Measurements from ENCODE around the gene PHACTR3.

PHACTR3 gene

GRCh38 chr20:59751075-59751711 lies 146.9 kb downstream of the PHACTR3 start:
- DNase-seq (ENCODE audit: low read depth): no peak

DNA sequence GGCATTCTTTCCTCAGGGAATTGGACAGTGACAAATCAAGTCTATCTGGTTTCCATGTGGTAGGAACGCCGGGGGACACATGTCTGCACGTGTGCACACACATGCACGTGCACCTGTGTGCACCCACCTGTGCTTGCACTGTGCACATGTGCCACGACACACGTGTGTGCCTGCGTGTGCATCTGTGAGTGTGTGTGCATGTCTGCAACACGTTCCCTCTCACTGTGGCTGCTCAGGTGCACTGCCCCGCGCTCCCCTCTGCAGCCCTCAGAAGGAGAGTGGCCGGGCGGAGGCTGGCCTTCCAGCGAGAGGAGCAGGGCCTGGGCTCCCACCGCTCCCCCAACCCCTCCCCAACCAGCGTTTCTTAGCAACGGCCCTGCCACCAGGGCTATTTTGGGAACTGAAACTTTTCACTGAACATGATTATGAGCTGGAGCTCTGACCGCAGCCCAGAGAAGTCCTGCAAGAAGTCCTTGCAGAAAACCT lies 147.8 kb downstream of the PHACTR3 start:
- no peak for DNase-seq (ENCODE audit: low read depth)

- DNase-seq (ENCODE audit: low read depth): no peak
These were observed 148.5 kb downstream of the PHACTR3 start for GRCh38 chr20:59752704-59753460.

GRCh38 chr20:59753836-59754235 lies 149.5 kb downstream of the PHACTR3 start:
- DNase-seq (ENCODE audit: low read depth): no peak

DNA sequence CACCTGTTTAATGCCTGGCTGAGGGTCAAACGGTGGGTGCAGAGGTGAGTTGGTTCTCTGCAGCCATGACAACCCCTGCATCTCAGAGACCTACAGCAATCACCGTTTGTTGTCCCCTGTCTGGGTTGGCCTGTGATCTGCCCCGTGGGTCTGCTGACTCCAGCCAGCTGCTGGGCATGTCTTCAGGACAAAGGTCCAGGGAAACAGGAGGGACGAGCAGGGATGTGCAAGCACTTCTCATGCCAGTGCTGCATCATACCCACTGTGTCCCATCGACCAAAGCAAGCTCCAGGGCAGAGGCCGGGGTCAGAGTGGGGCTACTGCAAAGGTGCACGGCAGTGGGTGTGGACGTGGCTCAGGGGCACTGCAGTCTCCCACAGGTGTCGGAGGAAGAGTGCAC lies 150.2 kb downstream of the PHACTR3 start:
- DNase-seq (ENCODE audit: low read depth): no peak

GRCh38 chr20:59756241-59756640 lies 151.9 kb downstream of the PHACTR3 start:
- no peak for DNase-seq (ENCODE audit: low read depth)

DNA sequence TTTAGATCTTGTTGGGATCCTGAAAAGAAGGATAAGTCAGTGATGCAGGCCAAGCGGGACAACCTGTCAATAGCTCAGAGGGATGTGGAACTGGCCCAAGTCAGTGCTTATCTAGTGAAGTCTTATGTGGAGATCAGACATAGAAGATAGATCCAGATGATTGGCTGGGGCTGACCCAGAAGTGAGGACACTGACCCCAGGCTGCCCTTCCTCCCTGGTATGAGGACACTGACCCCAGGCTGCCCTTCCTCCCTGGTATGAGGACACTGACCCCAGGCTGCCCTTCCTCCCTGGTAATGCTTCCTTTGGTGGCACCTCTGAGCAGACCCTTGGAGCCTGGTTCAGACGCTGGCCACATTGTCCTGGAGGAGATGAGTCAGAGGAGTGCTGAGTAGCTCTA lies 159.7 kb downstream of the PHACTR3 start:
- no peak for DNase-seq (ENCODE audit: low read depth)

DNA sequence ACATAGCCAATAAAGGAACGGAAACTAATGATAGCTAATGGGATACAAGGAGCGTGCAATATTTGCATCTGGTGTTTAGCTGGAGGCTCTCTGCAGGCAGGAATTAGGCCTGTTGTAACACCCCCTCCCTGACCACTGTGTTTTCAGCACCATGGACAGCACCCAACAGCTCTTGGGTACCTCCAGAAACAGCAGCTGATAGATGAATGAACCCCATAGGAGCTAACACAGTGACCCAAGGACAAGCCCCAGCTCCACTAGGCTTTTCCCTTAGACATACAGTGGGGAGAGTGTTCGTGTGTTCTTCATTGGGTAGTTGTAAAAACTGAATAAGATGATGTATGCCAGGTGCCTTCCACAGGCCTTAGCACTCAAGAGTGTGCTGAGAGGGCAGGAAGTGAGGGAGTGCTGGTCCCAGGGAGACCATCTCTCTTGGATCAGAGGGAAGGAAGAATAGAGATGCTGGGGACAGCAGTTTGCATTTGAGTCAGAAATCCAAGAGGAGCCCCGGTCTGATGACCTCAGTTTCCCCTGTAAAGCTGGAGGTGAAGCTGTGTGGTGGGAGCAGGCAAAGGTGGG lies 161.3 kb downstream of the PHACTR3 start:
- no peak for DNase-seq (ENCODE audit: low read depth)

- DNase-seq (ENCODE audit: low read depth): no peak
These were observed 163.3 kb downstream of the PHACTR3 start for GRCh38 chr20:59767656-59768055.

DNA sequence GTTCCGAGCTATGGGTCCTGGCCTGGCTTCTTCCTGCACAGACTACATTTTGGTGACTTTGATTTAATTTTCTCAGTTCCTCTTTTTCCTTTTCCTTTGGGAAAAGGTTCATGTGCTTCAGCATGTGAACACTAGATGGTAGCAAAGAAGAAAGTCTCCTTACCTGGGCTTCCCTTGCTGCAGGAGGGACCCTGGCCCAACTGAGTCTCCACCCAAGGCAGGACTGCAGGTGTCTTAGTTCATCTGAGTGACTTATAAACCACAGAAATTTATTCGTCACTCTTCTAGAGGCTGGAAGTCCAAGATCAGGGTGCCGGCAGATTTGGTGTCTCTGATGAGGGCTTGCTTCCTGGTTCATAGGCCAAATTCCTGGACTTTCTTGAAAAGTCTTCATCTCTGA lies 165.9 kb downstream of the PHACTR3 start:
- DNase-seq (ENCODE audit: low read depth): no peak

DNA sequence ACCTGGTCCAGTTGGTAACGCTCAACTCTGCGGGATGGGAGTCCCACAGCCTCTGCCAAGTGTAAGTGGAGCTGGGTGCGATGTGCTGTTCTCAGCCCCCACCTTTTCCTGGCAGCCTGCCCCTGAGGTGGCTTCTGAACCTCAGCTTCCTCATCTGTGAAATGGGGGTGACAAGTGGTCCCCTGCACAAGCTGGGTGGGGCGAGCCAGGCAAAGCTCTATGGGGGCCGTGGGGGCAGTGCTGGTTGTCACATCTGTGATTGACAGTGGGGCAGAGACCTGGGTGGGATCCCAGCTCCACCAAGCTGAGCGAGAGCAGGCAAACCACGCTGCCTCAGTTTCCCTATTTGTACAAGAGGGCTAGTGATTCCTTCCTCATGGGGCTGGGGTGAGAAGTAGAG lies 166.5 kb downstream of the PHACTR3 start:
- no peak for DNase-seq (ENCODE audit: low read depth)

GRCh38 chr20:59771506-59772372 lies 167.4 kb downstream of the PHACTR3 start:
- DNase-seq (ENCODE audit: low read depth): no peak

- DNase-seq (ENCODE audit: low read depth): no peak
These were observed 168.0 kb downstream of the PHACTR3 start for GRCh38 chr20:59772373-59772705.

- DNase-seq (ENCODE audit: low read depth): no peak
These were observed 168.9 kb downstream of the PHACTR3 start for GRCh38 chr20:59772931-59773913.

GRCh38 chr20:59774204-59774641 lies 169.9 kb downstream of the PHACTR3 start:
- DNase-seq (ENCODE audit: low read depth): no peak

DNA sequence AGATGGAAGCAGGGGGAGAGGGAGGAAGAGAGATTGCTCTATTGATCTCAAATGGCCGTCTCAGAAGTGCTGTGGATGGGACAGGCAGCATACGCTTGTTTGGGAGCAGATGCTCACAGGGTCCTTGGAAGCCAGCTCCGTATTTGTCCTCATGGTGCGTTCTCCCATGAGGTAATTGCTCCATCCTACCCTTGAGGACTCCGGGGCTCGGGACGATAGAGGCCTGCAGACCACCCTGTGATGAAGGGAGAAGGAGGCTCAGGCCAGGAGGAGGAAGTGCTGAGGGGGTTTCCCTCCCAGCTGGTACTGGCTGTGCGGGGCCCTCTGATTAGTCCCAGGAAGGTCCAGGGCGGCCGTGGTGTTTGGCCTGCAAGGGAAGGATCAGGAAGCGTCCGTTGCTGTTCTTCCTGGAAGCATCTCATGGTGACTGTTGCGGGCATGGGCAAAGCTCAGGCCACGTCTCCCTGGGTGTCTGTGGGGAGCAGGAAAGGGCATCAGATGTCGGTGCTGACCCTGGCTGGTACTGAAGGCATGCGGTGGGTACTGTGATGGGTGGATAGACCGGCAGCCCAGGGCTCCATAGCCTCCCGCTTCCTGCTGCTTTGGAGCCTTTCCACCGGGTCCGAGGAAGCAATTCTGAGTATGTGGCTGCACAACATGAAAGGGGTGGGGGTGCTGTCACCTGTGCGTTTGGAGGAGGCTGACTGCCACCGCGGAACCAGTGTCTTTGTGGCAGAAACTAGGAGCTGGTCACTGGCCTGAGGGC lies 170.8 kb downstream of the PHACTR3 start:
- DNase-seq (ENCODE audit: low read depth): no peak

DNA sequence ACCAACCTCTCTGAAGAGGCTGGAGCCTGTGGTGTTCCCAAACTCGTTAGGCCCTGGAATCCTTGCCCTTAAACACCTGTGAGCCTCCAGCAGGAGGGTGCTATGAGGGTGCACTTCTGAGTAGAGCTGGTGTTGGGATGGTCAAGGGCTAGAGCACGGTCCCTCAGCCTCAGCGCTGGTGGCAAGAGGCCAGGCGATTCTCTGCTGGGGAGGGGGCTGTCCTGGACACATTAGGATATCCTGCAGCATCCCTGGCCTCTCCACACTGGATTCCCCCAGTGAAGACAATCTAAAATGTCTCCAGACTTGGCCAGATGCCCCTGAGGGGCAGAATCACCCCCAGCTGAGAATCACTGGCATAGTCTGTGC lies 171.3 kb downstream of the PHACTR3 start:
- no peak for DNase-seq (ENCODE audit: low read depth)

DNA sequence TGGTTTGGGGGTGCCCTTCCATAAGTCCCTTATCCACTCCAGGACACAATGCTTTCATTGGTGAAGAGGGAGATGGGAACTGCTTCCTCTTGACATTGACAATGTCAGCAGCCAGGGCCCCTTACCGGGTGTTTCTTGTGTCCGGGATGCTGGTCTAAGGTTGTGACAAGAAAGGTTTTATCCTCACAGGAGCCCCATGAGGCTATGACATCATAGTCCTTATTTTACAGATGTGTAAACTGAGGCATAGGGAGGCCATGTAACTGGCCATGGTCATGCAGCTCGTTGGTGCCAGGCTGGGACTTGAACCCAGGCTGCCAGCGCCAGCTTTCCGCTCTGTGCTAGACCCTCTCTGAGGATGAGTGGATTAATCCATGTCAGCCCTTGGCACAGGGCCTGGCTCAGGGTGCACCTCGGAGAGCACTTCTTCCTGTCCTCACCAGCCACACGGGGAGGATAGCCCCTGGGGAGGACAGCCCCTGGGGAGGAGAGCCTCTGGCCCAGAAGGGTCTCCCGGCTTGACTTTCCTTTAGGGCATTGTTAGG lies 171.8 kb downstream of the PHACTR3 start:
- no peak for DNase-seq (ENCODE audit: low read depth)

- DNase-seq (ENCODE audit: low read depth): no peak
These were observed 172.4 kb downstream of the PHACTR3 start for GRCh38 chr20:59776626-59777330.

DNA sequence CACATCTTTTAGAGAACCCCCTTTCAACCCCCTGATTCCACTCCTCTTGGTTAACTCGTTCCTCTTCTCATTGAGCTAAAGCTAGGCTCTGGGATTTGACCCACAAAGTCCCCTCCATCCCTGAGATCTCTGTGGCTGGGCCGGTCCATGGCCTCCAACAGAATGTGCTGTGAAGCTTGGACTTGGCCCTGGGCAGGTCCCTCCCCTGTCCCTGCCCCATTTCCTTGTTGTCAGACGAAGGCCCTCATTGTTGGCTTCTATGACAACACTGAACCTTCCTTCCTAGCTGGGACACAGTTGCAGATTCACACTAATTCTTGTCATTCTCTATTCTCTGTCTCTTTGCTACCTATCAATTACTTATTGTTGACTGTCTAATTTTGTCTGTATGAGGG lies 173.0 kb downstream of the PHACTR3 start:
- no peak for DNase-seq (ENCODE audit: low read depth)

Data from stimulated activated CD8-positive, alpha-beta memory T cell treated with anti-CD3 and anti-CD28 coated beads, Interleukin-7, amount 100 ng/mL, for 24 hours (primary cell).